ENCODE data around the gene CHMP4B.

Gene CHMP4B

GRCh38 chr20:33869283-33869682, 58.1 kb downstream of the CHMP4B start:
- Histone ChIP-seq H3K4me2 (ENCODE audit: low read length) (no peak overlapping the region), H3K27me3 (ENCODE audit: control insufficient read depth, insufficient read depth, low read length) (peaks cover 68% of the 10 kb centered on the region), H3K4me3 (ENCODE audit: low read length) (no peak overlapping the region), H3K4me1 (ENCODE audit: control insufficient read depth, insufficient read depth, low read length) (no peaks in the 10 kb centered on the region), H3K9ac (ENCODE audit: low read depth, low read length) (no peak overlapping the region), H3K9me3 (replicated peaks; ENCODE audit: low read length) (no peaks in the 10 kb centered on the region), H3K36me3 (ENCODE audit: insufficient read depth, low read length) (no peaks in the 10 kb centered on the region)

- Histone ChIP-seq H3K27me3 (ENCODE audit: control insufficient read depth, insufficient read depth, low read length) (peaks cover 56% of the 10 kb centered on the region), H3K9ac (ENCODE audit: low read depth, low read length) (no peak overlapping the region), H3K4me3 (ENCODE audit: low read length) (no peak overlapping the region), H3K4me1 (ENCODE audit: control insufficient read depth, insufficient read depth, low read length) (no peaks in the 10 kb centered on the region), H3K36me3 (ENCODE audit: insufficient read depth, low read length) (no peaks in the 10 kb centered on the region), H3K9me3 (replicated peaks; ENCODE audit: low read length) (no peaks in the 10 kb centered on the region), H3K4me2 (ENCODE audit: low read length) (no peak overlapping the region)
Observed at GRCh38 chr20:33871362-33871761, 60.2 kb downstream of the CHMP4B start.

DNA sequence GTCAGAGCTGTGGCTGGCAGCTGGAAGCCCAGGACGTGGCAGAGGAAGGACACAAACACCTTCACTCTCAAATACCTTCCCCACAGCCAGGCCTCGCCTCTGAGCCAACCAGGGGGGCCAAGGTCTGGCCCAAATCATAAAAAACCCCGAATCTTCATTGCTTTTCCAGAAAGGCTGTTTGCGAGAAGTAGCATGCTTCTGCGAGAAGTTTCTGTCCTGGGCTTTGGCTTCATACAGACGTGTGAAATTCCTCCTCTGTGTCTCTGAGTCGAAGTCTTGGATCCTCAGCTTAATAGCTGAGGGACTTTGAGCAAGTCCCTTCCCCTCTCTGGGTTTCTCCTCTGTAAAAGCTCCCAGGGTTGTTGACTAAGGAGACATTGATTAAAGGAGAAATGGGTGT, 63.0 kb downstream of the CHMP4B start:
- Histone ChIP-seq H3K27me3 (ENCODE audit: control insufficient read depth, insufficient read depth, low read length) (peaks cover 34% of the 10 kb centered on the region), H3K9me3 (replicated peaks; ENCODE audit: low read length) (no peaks in the 10 kb centered on the region), H3K36me3 (ENCODE audit: insufficient read depth, low read length) (no peaks in the 10 kb centered on the region), H3K4me3 (ENCODE audit: low read length) (no peak overlapping the region), H3K4me2 (ENCODE audit: low read length) (no peak overlapping the region), H3K9ac (ENCODE audit: low read depth, low read length) (no peak overlapping the region), H3K4me1 (ENCODE audit: control insufficient read depth, insufficient read depth, low read length) (no peaks in the 10 kb centered on the region)

DNA sequence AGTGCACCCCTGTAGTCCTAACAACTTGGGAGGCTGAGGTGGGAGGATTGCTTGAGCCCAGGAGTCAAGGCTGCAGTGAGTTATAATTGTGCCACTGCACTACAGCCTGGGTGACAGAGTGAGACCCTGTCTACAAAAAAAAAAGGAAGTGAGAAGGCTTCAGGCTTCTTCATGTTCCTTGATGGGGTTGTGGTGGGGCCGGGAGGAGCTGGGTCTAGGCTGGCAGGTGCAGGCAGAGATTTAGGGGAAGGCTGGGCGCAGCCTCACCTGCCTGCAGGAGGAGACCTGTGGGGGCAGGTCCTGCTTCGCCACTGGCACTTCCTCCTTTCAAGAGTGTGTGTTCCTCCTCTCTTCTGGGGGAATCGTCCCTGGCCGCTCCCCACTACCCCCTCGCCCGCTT, 63.9 kb downstream of the CHMP4B start:
- H3K4me1 ChIP-seq (ENCODE audit: control insufficient read depth, insufficient read depth, low read length), result no peaks in the 10 kb centered on the region
- H3K9me3 ChIP-seq (replicated peaks; ENCODE audit: low read length), result peaks cover 3% of the 10 kb centered on the region
- peaks cover 28% of the 10 kb centered on the region for H3K27me3 ChIP-seq (ENCODE audit: control insufficient read depth, insufficient read depth, low read length)
- H3K36me3 ChIP-seq (ENCODE audit: insufficient read depth, low read length), result no peaks in the 10 kb centered on the region
- H3K4me3 ChIP-seq (ENCODE audit: low read length), result no peak overlapping the region
- no peak overlapping the region for H3K4me2 ChIP-seq (ENCODE audit: low read length)
- no peak overlapping the region for H3K9ac ChIP-seq (ENCODE audit: low read depth, low read length)

DNA sequence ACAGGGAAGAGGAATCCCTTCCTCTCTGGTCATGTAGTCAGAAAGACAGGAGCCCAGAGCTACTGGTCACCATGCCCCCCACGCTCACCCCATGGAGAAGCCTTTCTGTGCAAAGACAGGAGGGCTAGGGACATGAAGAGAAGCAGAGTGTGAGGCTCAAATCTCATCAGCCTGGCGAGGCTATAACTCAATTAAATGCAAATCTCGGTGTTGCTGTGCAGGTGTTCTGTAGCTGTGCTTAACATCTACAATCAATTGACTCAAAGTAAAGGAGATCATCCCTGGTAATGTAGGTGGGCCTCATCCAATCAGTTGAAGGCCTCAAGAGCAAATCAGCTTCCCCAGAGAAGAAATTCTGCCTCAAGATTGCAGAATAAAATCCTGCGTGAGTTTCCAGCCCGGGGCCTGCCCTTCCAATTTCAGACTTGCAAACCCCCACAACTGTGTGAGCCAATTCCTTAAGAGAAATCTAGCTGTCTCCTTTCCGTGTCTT, 64.4 kb downstream of the CHMP4B start:
- no peak overlapping the region for H3K4me3 ChIP-seq (ENCODE audit: low read length)

GRCh38 chr20:33878583-33878982, 67.4 kb downstream of the CHMP4B start:
- Histone ChIP-seq H3K9me3 (replicated peaks; ENCODE audit: low read length) (peaks cover 3% of the 10 kb centered on the region), H3K36me3 (ENCODE audit: insufficient read depth, low read length) (no peaks in the 10 kb centered on the region), H3K4me2 (ENCODE audit: low read length) (no peak overlapping the region), H3K4me1 (ENCODE audit: control insufficient read depth, insufficient read depth, low read length) (no peaks in the 10 kb centered on the region), H3K9ac (ENCODE audit: low read depth, low read length) (no peak overlapping the region), H3K27me3 (ENCODE audit: control insufficient read depth, insufficient read depth, low read length) (peaks cover 33% of the 10 kb centered on the region), H3K4me3 (ENCODE audit: low read length) (no peak overlapping the region)

More for the DNA sequence above, 64.4 kb downstream of the CHMP4B start:
- Histone ChIP-seq H3K9me3 (replicated peaks; ENCODE audit: low read length) (peaks cover 3% of the 10 kb centered on the region), H3K4me1 (ENCODE audit: control insufficient read depth, insufficient read depth, low read length) (no peaks in the 10 kb centered on the region), H3K4me2 (ENCODE audit: low read length) (no peak overlapping the region), H3K36me3 (ENCODE audit: insufficient read depth, low read length) (no peaks in the 10 kb centered on the region), H3K9ac (ENCODE audit: low read depth, low read length) (no peak overlapping the region), H3K27me3 (ENCODE audit: control insufficient read depth, insufficient read depth, low read length) (peaks cover 28% of the 10 kb centered on the region)

DNA sequence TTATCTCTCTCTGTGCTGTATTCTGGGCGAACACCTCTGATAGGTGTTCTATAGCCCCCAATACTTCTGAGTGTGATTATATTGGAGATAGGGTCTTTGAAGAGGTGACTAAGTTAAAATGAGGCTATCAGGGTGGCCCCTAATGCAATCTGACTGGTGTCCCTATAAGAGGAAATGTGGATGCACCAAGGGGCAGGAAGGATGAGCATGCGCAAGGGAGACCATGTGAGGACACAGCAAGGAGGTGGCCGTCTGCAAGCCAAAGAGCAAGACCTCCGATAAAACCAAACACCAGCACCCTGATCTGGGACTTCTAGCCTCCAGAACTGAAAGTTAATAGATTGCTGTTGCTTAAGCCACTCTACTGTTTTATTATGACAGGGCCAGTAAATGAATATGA, 69.2 kb downstream of the CHMP4B start:
- Histone ChIP-seq H3K9me3 (replicated peaks; ENCODE audit: low read length) (peaks cover 3% of the 10 kb centered on the region), H3K4me2 (ENCODE audit: low read length) (no peak overlapping the region), H3K4me3 (ENCODE audit: low read length) (no peak overlapping the region), H3K36me3 (ENCODE audit: insufficient read depth, low read length) (no peaks in the 10 kb centered on the region), H3K9ac (ENCODE audit: low read depth, low read length) (no peak overlapping the region), H3K4me1 (ENCODE audit: control insufficient read depth, insufficient read depth, low read length) (no peaks in the 10 kb centered on the region), H3K27me3 (ENCODE audit: control insufficient read depth, insufficient read depth, low read length) (peaks cover 36% of the 10 kb centered on the region)

- no peaks in the 10 kb centered on the region for H3K4me1 ChIP-seq (ENCODE audit: control insufficient read depth, insufficient read depth, low read length)
- H3K9me3 ChIP-seq (replicated peaks; ENCODE audit: low read length), result peaks cover 3% of the 10 kb centered on the region
- no peak overlapping the region for H3K4me2 ChIP-seq (ENCODE audit: low read length)
- no peak overlapping the region for H3K4me3 ChIP-seq (ENCODE audit: low read length)
- H3K9ac ChIP-seq (ENCODE audit: low read depth, low read length), result no peak overlapping the region
- no peaks in the 10 kb centered on the region for H3K36me3 ChIP-seq (ENCODE audit: insufficient read depth, low read length)
- H3K27me3 ChIP-seq (ENCODE audit: control insufficient read depth, insufficient read depth, low read length), result peaks cover 39% of the 10 kb centered on the region
Observed at GRCh38 chr20:33881989-33882388, 70.8 kb downstream of the CHMP4B start.

DNA sequence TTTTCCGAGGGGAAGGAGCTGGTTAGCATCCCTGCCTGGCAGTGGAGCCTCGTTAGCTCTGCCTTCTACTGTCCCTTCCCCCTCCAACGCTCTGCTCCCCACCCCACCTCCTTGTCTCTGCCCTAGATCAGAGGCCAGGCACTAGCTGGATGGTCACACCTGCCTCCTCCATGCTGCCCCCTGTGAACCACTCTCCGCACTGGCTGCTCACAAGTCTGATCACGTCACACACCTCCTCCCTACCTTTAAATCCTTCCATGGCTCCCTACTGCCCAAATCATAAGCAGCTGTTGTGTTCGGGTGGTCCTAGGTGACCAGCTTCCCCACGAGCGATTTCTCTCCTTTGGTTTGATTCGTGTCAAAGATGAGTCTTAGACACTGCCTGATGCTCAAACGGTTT, 71.3 kb downstream of the CHMP4B start:
- H3K4me2 ChIP-seq (ENCODE audit: low read length), result no peak overlapping the region
- H3K27me3 ChIP-seq (ENCODE audit: control insufficient read depth, insufficient read depth, low read length), result peaks cover 39% of the 10 kb centered on the region
- H3K9ac ChIP-seq (ENCODE audit: low read depth, low read length), result no peak overlapping the region
- H3K9me3 ChIP-seq (replicated peaks; ENCODE audit: low read length), result peaks cover 3% of the 10 kb centered on the region
- no peaks in the 10 kb centered on the region for H3K4me1 ChIP-seq (ENCODE audit: control insufficient read depth, insufficient read depth, low read length)
- H3K36me3 ChIP-seq (ENCODE audit: insufficient read depth, low read length), result no peaks in the 10 kb centered on the region
- no peak overlapping the region for H3K4me3 ChIP-seq (ENCODE audit: low read length)

DNA sequence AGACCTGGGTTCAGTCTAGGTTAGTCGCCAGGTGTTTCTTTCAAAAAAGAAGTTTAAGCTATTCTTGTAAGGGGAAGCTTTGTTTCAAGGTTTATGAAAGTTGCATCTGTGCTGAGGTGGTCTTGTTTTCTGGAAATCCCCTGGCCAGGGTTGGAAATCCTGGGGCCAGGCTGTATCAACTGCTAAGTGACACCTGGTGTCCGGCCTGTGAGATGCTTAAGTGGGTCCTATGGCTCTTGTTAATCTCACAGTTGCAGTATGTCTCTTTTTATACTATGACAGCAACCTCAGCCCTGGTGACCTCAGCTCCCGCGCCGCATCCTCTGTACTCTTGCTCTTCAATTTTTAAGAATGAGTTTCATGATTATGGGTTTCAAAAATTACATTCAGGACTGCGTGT, 72.0 kb downstream of the CHMP4B start:
- Histone ChIP-seq H3K9me3 (replicated peaks; ENCODE audit: low read length) (peaks cover 3% of the 10 kb centered on the region), H3K9ac (ENCODE audit: low read depth, low read length) (no peak overlapping the region), H3K4me2 (ENCODE audit: low read length) (no peak overlapping the region), H3K4me3 (ENCODE audit: low read length) (no peak overlapping the region), H3K4me1 (ENCODE audit: control insufficient read depth, insufficient read depth, low read length) (no peaks in the 10 kb centered on the region), H3K36me3 (ENCODE audit: insufficient read depth, low read length) (no peaks in the 10 kb centered on the region), H3K27me3 (ENCODE audit: control insufficient read depth, insufficient read depth, low read length) (peaks cover 43% of the 10 kb centered on the region)

DNA sequence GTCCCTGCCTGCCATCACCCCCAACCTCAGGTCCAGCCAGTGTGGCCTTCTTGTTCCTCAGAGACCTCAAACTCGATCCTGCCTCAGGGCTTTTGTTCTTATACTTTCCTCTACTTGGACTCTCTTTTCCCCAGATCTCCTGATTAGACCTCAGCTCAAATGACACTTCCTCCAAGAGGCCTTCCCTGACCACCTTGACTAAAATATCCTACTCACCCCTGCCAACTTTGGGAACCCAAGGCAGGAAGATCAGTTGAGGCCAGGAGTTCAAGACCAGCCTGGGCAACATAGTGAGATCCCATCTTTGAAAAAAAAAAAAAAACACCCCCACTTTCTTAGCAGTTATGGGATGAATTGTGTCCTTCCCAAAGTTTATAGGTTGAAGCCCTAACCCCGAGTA, 73.5 kb downstream of the CHMP4B start:
- no peak overlapping the region for H3K4me2 ChIP-seq (ENCODE audit: low read length)
- peaks cover under 1% of the 10 kb centered on the region for H3K9me3 ChIP-seq (replicated peaks; ENCODE audit: low read length)
- no peak overlapping the region for H3K4me3 ChIP-seq (ENCODE audit: low read length)
- H3K36me3 ChIP-seq (ENCODE audit: insufficient read depth, low read length), result no peaks in the 10 kb centered on the region
- H3K27me3 ChIP-seq (ENCODE audit: control insufficient read depth, insufficient read depth, low read length), result peaks cover 56% of the 10 kb centered on the region
- H3K9ac ChIP-seq (ENCODE audit: low read depth, low read length), result no peak overlapping the region
- no peaks in the 10 kb centered on the region for H3K4me1 ChIP-seq (ENCODE audit: control insufficient read depth, insufficient read depth, low read length)

DNA sequence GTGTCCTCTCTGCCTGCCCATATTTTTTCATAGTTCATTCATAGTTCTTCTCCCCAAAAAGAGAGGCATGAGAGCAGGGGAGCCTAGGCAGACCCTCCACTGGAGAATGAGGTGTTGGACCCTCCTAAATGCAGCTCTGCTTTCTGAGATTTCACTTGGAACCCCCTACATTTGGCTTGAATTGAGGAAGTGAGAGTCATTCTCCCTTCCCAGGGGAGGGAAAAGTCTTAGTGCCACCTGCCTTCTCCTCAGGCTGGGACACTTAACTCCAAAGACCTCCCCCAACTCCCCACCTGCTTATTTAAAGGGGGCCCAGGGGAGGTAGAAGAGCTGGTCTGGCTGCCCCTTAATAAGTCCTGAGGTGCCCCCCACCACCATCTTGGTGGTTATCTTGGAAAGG, 78.2 kb downstream of the CHMP4B start:
- Histone ChIP-seq H3K4me3 (ENCODE audit: low read length) (no peak overlapping the region), H3K36me3 (ENCODE audit: insufficient read depth, low read length) (no peaks in the 10 kb centered on the region), H3K4me1 (ENCODE audit: control insufficient read depth, insufficient read depth, low read length) (peaks cover 8% of the 10 kb centered on the region), H3K4me2 (ENCODE audit: low read length) (no peak overlapping the region), H3K27me3 (ENCODE audit: control insufficient read depth, insufficient read depth, low read length) (peaks cover 33% of the 10 kb centered on the region), H3K9ac (ENCODE audit: low read depth, low read length) (no peak overlapping the region), H3K9me3 (replicated peaks; ENCODE audit: low read length) (no peaks in the 10 kb centered on the region)
